Keratinocyte (primary cell): ENCODE data around the gene RING1. TPM values are rescaled to one million over a fixed set of nuclear protein-coding genes. Genes with fewer than 3 reads are reported as not detected.

Experiments
- DNase-seq: peaks from one replicate; pipeline ENCODE4 v3.0.0-alpha.2; 2011; ENCODE audit warnings: low read depth, missing footprints, low spot score
- FAIRE-seq: peaks from 2 replicates; lab custom pipeline; 2011; peaks lifted over from hg19 to GRCh38; lab: Jason Lieb, UNC
- H2AFZ ChIP-seq: 2 replicates; pipeline ENCODE4 v1.6.0; 2012; ENCODE audit warnings: low read length, control low read depth, inconsistent platforms; ENCODE audit not compliant: control insufficient read depth
- H3K27ac ChIP-seq: 2 replicates; pipeline ENCODE4 v1.5.1; 2011; ENCODE audit warnings: low read length; ENCODE audit not compliant: control insufficient read depth, insufficient read depth
- H3K27me3 ChIP-seq: 3 replicates; pipeline ENCODE4 v1.6.0; 2011; ENCODE audit warnings: low read length; ENCODE audit not compliant: control insufficient read depth, insufficient read depth; ENCODE audit errors: extremely low read depth
- H3K36me3 ChIP-seq, 2 experiments: 2 replicates in 1 of 2; 3 replicates in 1 of 2; pipeline ENCODE4 v1.5.1; 2011; ENCODE audit warnings: low read length in 2 of 2, mild to moderate bottlenecking in 1 of 2; ENCODE audit not compliant: control insufficient read depth in 2 of 2, insufficient read depth in 2 of 2; ENCODE audit errors: extremely low read depth in 1 of 2
- H3K4me1 ChIP-seq: 3 replicates; pipeline ENCODE4 v1.5.1; 2011; ENCODE audit warnings: low read length; ENCODE audit not compliant: control insufficient read depth, insufficient read depth; ENCODE audit errors: extremely low read depth
- H3K4me2 ChIP-seq: 3 replicates; pipeline ENCODE4 v1.6.0; 2011; ENCODE audit warnings: low read depth, low read length; ENCODE audit not compliant: control insufficient read depth, insufficient read depth; ENCODE audit errors: extremely low read depth
- H3K4me3 ChIP-seq, 3 experiments: fragments of 200-600 bp in 1 of 3; sonication (generic) in 1 of 3; 2 replicates in 2 of 3; 3 replicates in 1 of 3; pipeline ENCODE4 v1.5.1; 2011 to 2016; ENCODE audit warnings: low read length in 3 of 3, mild to moderate bottlenecking in 3 of 3, control low read depth in 2 of 3, inconsistent platforms in 1 of 3, low read depth in 1 of 3, mixed read lengths in 1 of 3, mixed run types in 1 of 3, moderate library complexity in 1 of 3; ENCODE audit not compliant: control insufficient read depth in 2 of 3, insufficient read depth in 2 of 3; ENCODE audit errors: extremely low read depth in 1 of 3
- H3K79me2 ChIP-seq: 2 replicates; pipeline ENCODE4 v1.6.0; 2012; ENCODE audit warnings: low read length; ENCODE audit not compliant: control insufficient read depth, insufficient read depth
- H3K9ac ChIP-seq: 3 replicates; pipeline ENCODE4 v1.6.0; 2011; ENCODE audit warnings: low read length; ENCODE audit not compliant: control insufficient read depth, insufficient read depth; ENCODE audit errors: extremely low read depth
- H3K9me1 ChIP-seq: 3 replicates; pipeline ENCODE4 v1.6.0; 2011; ENCODE audit warnings: low read length; ENCODE audit not compliant: control insufficient read depth, insufficient read depth; ENCODE audit errors: extremely low read depth
- H3K9me3 ChIP-seq: 2 replicates; pipeline ENCODE4 v1.5.1; 2012; ENCODE audit warnings: low read depth, low read length; ENCODE audit not compliant: control insufficient read depth
- H4K20me1 ChIP-seq: 3 replicates; pipeline ENCODE4 v1.6.0; 2011; ENCODE audit warnings: low read length; ENCODE audit not compliant: control insufficient read depth, insufficient read depth; ENCODE audit errors: extremely low read depth
- CTCF ChIP-seq, 3 experiments: IDR thresholded peaks in 1 of 3; conservative IDR thresholded peaks in 1 of 3; optimal IDR thresholded peaks in 1 of 3; 2 replicates in 2 of 3; 3 replicates in 1 of 3; pipeline versions ENCODE3 to v1.5.1; 2011; ENCODE audit warnings: low read length in 3 of 3, mild to moderate bottlenecking in 3 of 3, moderate library complexity in 2 of 3, control low read depth in 1 of 3, inconsistent platforms in 1 of 3; ENCODE audit not compliant: insufficient read depth in 2 of 3; ENCODE audit errors: extremely low read depth in 1 of 3
- EZH2 ChIP-seq: IDR thresholded peaks from one replicate; pipeline ENCODE4 v1.6.1; 2012; ENCODE audit warnings: inconsistent platforms, mild to moderate bottlenecking, low read length, moderate library complexity
- dilution Hi-C: fragments of 300-500 bp; cut with MboI; formaldehyde crosslinking; loops from one replicate; pipeline ENCODE4 v1.7.0; 2020; ENCODE audit warnings: low sequenced_read_pairs; ENCODE audit not compliant: extremely low pct_ligation_motif_present
- polyA plus RNA-seq, 5 experiments: library from polyadenylated mRNA; depleted of rRNA in 3 of 5; stranded (reverse) in 3 of 5; stranded (forward) in 1 of 5; unstranded in 1 of 5; fragments of >200 nt; gene quantifications; 1 replicate in 1 of 5; 2 replicates in 3 of 5; 3 replicates in 1 of 5; pipeline versions ENCODE4 v1.2.1 to v1.2.3, GENCODE V29; 2011 to 2012; ENCODE audit warnings: missing spikeins in 2 of 5, low read depth in 1 of 5, low replicate concordance in 1 of 5

Gene RING1
- polyA plus RNA-seq, 1 donor (not counting 4 experiments of a cell fraction or from before 2014, with no cell fraction given), result 23.0 TPM

DNA sequence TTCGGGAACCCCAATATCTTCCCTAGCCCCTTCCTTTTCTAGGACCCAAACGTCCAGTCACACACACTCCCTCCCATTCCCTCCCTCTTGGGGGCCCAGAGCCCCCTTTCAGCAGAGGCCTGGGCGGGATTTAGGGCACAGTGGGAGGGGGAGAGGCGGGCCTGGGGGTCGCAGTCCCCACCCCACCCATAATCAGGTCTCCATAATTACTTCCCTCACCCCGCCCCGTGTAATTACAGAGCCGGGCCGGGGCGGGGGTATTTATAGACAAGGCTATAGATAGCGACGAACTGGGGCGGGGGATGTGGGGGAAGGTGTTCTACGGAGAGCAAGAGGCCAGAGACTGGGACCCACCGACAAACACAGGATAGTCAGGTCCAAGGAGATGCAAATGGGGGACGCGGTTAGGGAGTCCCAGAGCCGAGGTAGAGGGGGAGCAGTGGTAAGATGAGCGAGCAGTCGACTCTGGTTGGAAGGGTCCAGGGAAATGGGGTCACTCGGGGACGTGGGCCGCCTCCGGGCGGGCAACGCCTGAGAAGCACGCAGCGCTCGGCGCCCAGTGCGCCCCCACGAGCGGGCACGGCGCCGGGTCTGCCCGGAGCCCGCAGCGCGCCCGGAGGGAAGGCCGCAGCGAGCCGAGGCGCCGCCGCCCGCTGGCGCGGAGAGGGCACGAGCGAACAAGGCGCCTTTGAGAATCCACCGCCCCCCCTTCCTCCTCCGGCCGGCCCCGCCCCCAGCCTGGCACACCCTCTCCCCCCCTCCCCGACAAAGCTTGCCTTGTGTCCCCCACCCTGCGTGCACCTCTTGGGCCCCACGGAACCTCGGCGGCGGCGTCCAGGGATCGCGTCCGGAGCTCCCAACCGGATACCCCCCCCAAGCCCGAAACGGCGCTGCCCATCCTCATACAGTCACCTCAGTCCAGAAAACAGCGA, 15.4 kb upstream of the RING1 start:
- H3K79me2 ChIP-seq, result no peaks in the 10 kb centered on the region
- H3K27ac ChIP-seq, result no peak overlapping the region
- H3K9me3 ChIP-seq, result no peaks in the 10 kb centered on the region
- peak; percentile 92 for TF ChIP-seq EZH2
- TF ChIP-seq CTCF (optimal IDR thresholded peaks at IDR 0.05 in 1 of 3, IDR thresholded peaks at IDR 0.05 in 1 of 3, conservative IDR thresholded peaks at IDR 0.05 in 1 of 3; ENCODE audit: extremely low read depth in 1 of 3, insufficient read depth in 2 of 3, low read length in 3 of 3), result no peak
- peak overlapping the region; percentile 35 for H3K4me2 ChIP-seq
- dilution Hi-C loops, result no loop called here
- no peak for DNase-seq
- peaks cover 3% of the 10 kb centered on the region for H3K4me1 ChIP-seq
- H3K9me1 ChIP-seq, result peaks cover 2% of the 10 kb centered on the region
- peaks cover 31% of the 10 kb centered on the region for H3K27me3 ChIP-seq
- H3K9ac ChIP-seq, result no peak overlapping the region
- no peak overlapping the region for H2AFZ ChIP-seq
- peak overlapping the region in 1 of 3 experiments; percentile 19 for H3K4me3 ChIP-seq
- peaks cover 3% of the 10 kb centered on the region for H4K20me1 ChIP-seq
- H3K36me3 ChIP-seq, result peaks cover 10 to 13% of the 10 kb centered on the region in 2 experiments
- FAIRE-seq, result no peak

GRCh38 chr6:33193619-33194018, 14.7 kb upstream of the RING1 start:
- Histone ChIP-seq H3K9ac (no peak overlapping the region), H3K4me3 (no peak overlapping the region), H3K4me1 (peaks cover 3% of the 10 kb centered on the region), H3K27me3 (peaks cover 31% of the 10 kb centered on the region), H2AFZ (no peak overlapping the region), H3K9me1 (peaks cover 2% of the 10 kb centered on the region), H3K36me3 (peaks cover 10 to 13% of the 10 kb centered on the region in 2 experiments), H3K27ac (no peak overlapping the region), H3K79me2 (no peaks in the 10 kb centered on the region), H3K9me3 (no peaks in the 10 kb centered on the region), H3K4me2 (no peak overlapping the region), H4K20me1 (peaks cover 3% of the 10 kb centered on the region)
- TF ChIP-seq EZH2, result no peak
- no peak for TF ChIP-seq CTCF (optimal IDR thresholded peaks at IDR 0.05 in 1 of 3, IDR thresholded peaks at IDR 0.05 in 1 of 3, conservative IDR thresholded peaks at IDR 0.05 in 1 of 3; ENCODE audit: extremely low read depth in 1 of 3, insufficient read depth in 2 of 3, low read length in 3 of 3)
- DNase-seq (no peak), FAIRE-seq (no peak)
- dilution Hi-C loops, result no loop called here
